K562 (cell line): ENCODE measurements around the gene ARHGAP22. TPM values are rescaled to one million over a fixed set of nuclear protein-coding genes. Genes with fewer than 3 reads are reported as not detected.

Experiments used
- ATAC-seq: fragments of 200-7000 bp; cut with Tn5 transposase; 3 replicates; pipeline ENCODE4 v1.9.1; 2020; ENCODE audit warnings: moderate library complexity
- BruUV-seq: library from RNA; stranded (reverse); fragments of 400-500 nt; replicated peaks from 2 replicates; lab custom pipeline; 2021; lab: Mats Ljungman, UMichigan
- CTCF ChIA-PET: fragments of 300-600 bp; formaldehyde crosslinking; extraction: SDS; loops from one replicate; lab custom pipeline; 2021; ENCODE audit warnings: low intra/inter-chr PET ratio; lab: Yijun Ruan, JAX
- POLR2A ChIA-PET: fragments of 300-600, 350-650 bp; sonication (Branson Sonifier 250); formaldehyde crosslinking; extraction: SDS; loops from one replicate; lab custom pipeline; 2021; ENCODE audit warnings: antibody characterized with exemption, inconsistent platforms; lab: Yijun Ruan, JAX
- DNase-seq, 4 experiments: peaks; one replicate each; pipeline versions ENCODE4 v3.0.0 to v3.0.0-alpha.2; 2011 to 2018; ENCODE audit warnings: low spot score in 3 of 4, mixed read lengths in 3 of 4; ENCODE audit errors: extremely low read depth in 1 of 4
- FAIRE-seq: peaks from 2 replicates; lab custom pipeline; 2011; peaks lifted over from hg19 to GRCh38; lab: Jason Lieb, UNC
- H2AFZ ChIP-seq: 2 replicates; pipeline ENCODE4 v1.6.0; 2011; ENCODE audit warnings: low read depth, low read length, control low read depth, inconsistent platforms
- H3K27ac ChIP-seq: fragments of 200-600 bp; 3 replicates; pipeline ENCODE4 v1.8.0; 2011; ENCODE audit warnings: low read depth, mild to moderate bottlenecking, control low read depth, inconsistent platforms, low read length, moderate library complexity, mixed read lengths; ENCODE audit errors: extremely low read depth
- H3K27me3 ChIP-seq, 2 experiments: fragments of 300-600 bp in 1 of 2; 2 replicates in 1 of 2; 3 replicates in 1 of 2; pipeline versions ENCODE4 v1.6.0 to v1.8.0; 2011; ENCODE audit warnings: inconsistent platforms in 2 of 2, low read length in 2 of 2, mild to moderate bottlenecking in 1 of 2, mixed read lengths in 1 of 2, moderate library complexity in 1 of 2; ENCODE audit not compliant: control insufficient read depth in 2 of 2, insufficient read depth in 2 of 2
- H3K36me3 ChIP-seq: fragments of 300-600 bp; 3 replicates; pipeline ENCODE4 v1.8.0; 2011; ENCODE audit warnings: mild to moderate bottlenecking, low read length, inconsistent platforms; ENCODE audit not compliant: control insufficient read depth, insufficient read depth
- H3K4me1 ChIP-seq, 2 experiments: fragments of 200-600 bp in 1 of 2; replicated peaks in 1 of 2; 2 replicates in 1 of 2; 3 replicates in 1 of 2; pipeline versions ENCODE4 v1.5.1 to v1.8.0; 2011; ENCODE audit warnings: inconsistent platforms in 2 of 2, low read length in 2 of 2, mild to moderate bottlenecking in 1 of 2, mixed read lengths in 1 of 2, moderate library complexity in 1 of 2; ENCODE audit not compliant: control insufficient read depth in 2 of 2, insufficient read depth in 2 of 2
- H3K4me2 ChIP-seq: 2 replicates; pipeline ENCODE4 v1.6.1; 2011; ENCODE audit warnings: low read length, control low read depth, inconsistent platforms, mixed read lengths; ENCODE audit not compliant: insufficient read depth
- H3K4me3 ChIP-seq: fragments of 200-600 bp; sonication (generic), shearing (Covaris generic); 2 replicates; pipeline ENCODE4 v1.5.1; 2016; ENCODE audit warnings: control low read depth, inconsistent platforms
- H3K79me2 ChIP-seq: fragments of 200-600 bp; 3 replicates; pipeline ENCODE4 v1.8.0; 2011; ENCODE audit warnings: low read length, inconsistent platforms; ENCODE audit not compliant: control insufficient read depth, insufficient read depth
- H3K9ac ChIP-seq, 2 experiments: 2 replicates each; pipeline versions ENCODE4 v1.6.0 to v1.6.1; 2011; ENCODE audit warnings: low read depth in 2 of 2, low read length in 2 of 2, control low read depth in 1 of 2, inconsistent platforms in 1 of 2, mild to moderate bottlenecking in 1 of 2, mixed read lengths in 1 of 2; ENCODE audit not compliant: insufficient read depth in 1 of 2
- H3K9me1 ChIP-seq: one replicate; pipeline ENCODE4 v1.6.0; 2011; ENCODE audit warnings: inconsistent platforms, mild to moderate bottlenecking, low read length, moderate library complexity; ENCODE audit not compliant: control insufficient read depth, insufficient read depth
- H3K9me3 ChIP-seq: replicated peaks from 2 replicates; pipeline ENCODE4 v1.5.1; 2011; ENCODE audit warnings: low read depth, low read length, inconsistent platforms; ENCODE audit not compliant: control insufficient read depth, insufficient read depth
- H4K20me1 ChIP-seq: replicated peaks from 2 replicates; pipeline ENCODE4 v1.6.1; 2011; ENCODE audit warnings: low read length, inconsistent platforms, mixed read lengths; ENCODE audit not compliant: control insufficient read depth, insufficient read depth
- CTCF ChIP-seq, 3 experiments: IDR thresholded peaks in 2 of 3; conservative IDR thresholded peaks in 1 of 3; 2 replicates each; pipeline ENCODE4 v1.5.1; 2011 to 2012; ENCODE audit warnings: low read length in 3 of 3, mild to moderate bottlenecking in 3 of 3, control low read depth in 2 of 3, improper control_type of control experiment in 1 of 3, inconsistent platforms in 1 of 3, low read depth in 1 of 3, mixed read lengths in 1 of 3, moderate library complexity in 1 of 3; ENCODE audit not compliant: insufficient read depth in 2 of 3
- HNRNPL ChIP-seq: fragments of 200-400 bp; formaldehyde crosslinking; IDR thresholded peaks from 2 replicates; pipeline ENCODE4 v1.6.1; 2017; ENCODE audit warnings: low read depth, mild to moderate bottlenecking, low read length
- RAD21 ChIP-seq, 2 experiments: fragments of 250-450 bp in 1 of 2; fragments of 450-650 bp in 1 of 2; sonication (Bioruptor Pico) in 1 of 2; formaldehyde crosslinking in 1 of 2; IDR thresholded peaks in 1 of 2; conservative IDR thresholded peaks in 1 of 2; 2 replicates each; pipeline versions ENCODE4 v1.4.0 to v1.8.0; 2020 to 2022; ENCODE audit warnings: mild to moderate bottlenecking in 2 of 2, moderate library complexity in 1 of 2
- RBM22 ChIP-seq: fragments of 200-400 bp; formaldehyde crosslinking; IDR thresholded peaks from 2 replicates; pipeline ENCODE4 v1.6.1; 2018; ENCODE audit warnings: low read length, low read depth; ENCODE audit not compliant: poor library complexity, severe bottlenecking
- SPI1 ChIP-seq: IDR thresholded peaks from 2 replicates; pipeline ENCODE4 v1.6.1; 2011; ENCODE audit warnings: low read depth, low read length, control low read depth, borderline replicate concordance
- ZNF140 ChIP-seq: fragments of 250-450 bp; sonication (Bioruptor Pico); IDR thresholded peaks from 2 replicates; pipeline ENCODE4 v1.8.0; 2021; ENCODE audit warnings: moderate library complexity, mild to moderate bottlenecking, inconsistent platforms
- WGBS: fragments of 100-300 bp; shearing (Covaris generic); methylation state at CpG from one replicate; pipeline ENCODE4 v1.1.6; 2016; ENCODE audit warnings: low coverage, mixed read lengths; ENCODE audit not compliant: insufficient coverage; ENCODE audit errors: missing lambda C conversion rate; 5-methylcytosine and 5-hydroxymethylcytosine counted together
- in situ Hi-C: fragments of 300-500 bp; cut with MboI; formaldehyde crosslinking; loops from 4 replicates; pipeline ENCODE4 v1.15.0; 2018; ENCODE audit warnings: inconsistent platforms, mixed read lengths
- intact Hi-C: fragments of 100-400 bp; cut with micrococcal nuclease; formaldehyde crosslinking; loops from 2 replicates; pipeline ENCODE4 v1.14.2; 2022
- polyA plus RNA-seq, 8 experiments: library from polyadenylated mRNA; depleted of rRNA in 4 of 8; stranded (reverse) in 5 of 8; unstranded in 3 of 8; fragments of >200 nt; fragmentation: Nextera tagmentation in 2 of 8; fragmentation: Illumina TruSeq in 1 of 8; extraction: Ambion mirVana in 2 of 8; extraction: Trizol in 1 of 8; gene quantifications; 2 replicates each; pipeline versions ENCODE4 v1.2.1 to v1.2.3, GENCODE V29; 2011 to 2014; ENCODE audit warnings: inconsistent platforms in 1 of 8, missing spikeins in 1 of 8
- total RNA-seq, 7 experiments: library from RNA; depleted of rRNA in 6 of 7; stranded (reverse); fragments of >200 nt in 6 of 7; fragmentation: Illumina TruSeq in 2 of 7; extraction: Trizol in 2 of 7; gene quantifications; 2 replicates each; pipeline versions ENCODE4 v1.2.1 to v1.2.3, GENCODE V29; 2011 to 2021; ENCODE audit warnings: low replicate concordance in 1 of 7

Gene ARHGAP22
- total and polyA plus RNA-seq, 9 of the 15 experiments (the other 6 are each of a cell fraction or from before 2014, with no cell fraction given) = 1.3 to 28.1 (median 12.7) TPM

DNA sequence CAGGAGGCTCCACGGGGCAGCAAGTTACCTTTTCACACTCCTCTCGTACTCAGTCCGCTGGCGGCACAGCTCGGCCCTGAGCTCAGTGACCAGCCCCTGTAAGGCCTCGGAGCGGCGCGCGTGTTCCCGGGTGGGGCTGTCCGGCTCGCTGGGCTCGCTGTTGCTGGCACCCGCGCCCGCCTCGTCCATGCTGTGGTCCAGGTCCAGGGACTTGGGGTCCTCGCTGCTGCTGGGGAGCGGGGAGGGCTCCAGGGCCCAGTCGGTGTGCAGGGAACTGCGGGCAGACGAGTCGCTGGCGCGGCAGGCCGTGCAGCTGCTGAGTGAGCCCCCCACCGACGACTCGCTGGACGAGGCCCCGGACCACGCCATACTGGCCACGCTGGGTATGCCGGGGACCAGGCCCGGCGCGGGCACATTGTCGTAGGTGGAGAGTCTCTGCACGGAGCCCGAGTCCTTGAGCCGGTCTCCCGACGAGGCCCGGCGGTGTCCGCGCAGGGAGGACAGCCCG lies 154.6 kb downstream of the ARHGAP22 start:
- Histone ChIP-seq H3K27me3 (no peaks in the 10 kb centered on the region), H3K9me3 (no peaks in the 10 kb centered on the region), H3K4me2 (no peak overlapping the region), H3K27ac (no peak overlapping the region), H3K4me1 (peaks cover 13 to 38% of the 10 kb centered on the region in 2 experiments), H3K4me3 (no peak overlapping the region), H3K36me3 (peaks cover 89% of the 10 kb centered on the region; the same call in 2 of the 3 replicates), H3K79me2 (no peaks in the 10 kb centered on the region), H3K9me1 (no peaks in the 10 kb centered on the region), H3K9ac (peak overlapping the region in 1 of 2 experiments; percentile 37; a peak in 2 of 4 replicates), H2AFZ (no peak overlapping the region), H4K20me1 (no peaks in the 10 kb centered on the region)
- ATAC-seq = no peak
- BruUV-seq = no TSS peak
- ChIA-PET CTCF (no interaction called here), POLR2A (no interaction called here)
- no peak for FAIRE-seq
- TF ChIP-seq HNRNPL = peak; percentile 40; the same call in 1 of the 2 replicates
- TF ChIP-seq ZNF140 = no peak
- TF ChIP-seq RBM22 = peak; percentile 30
- intact Hi-C loops = no loop called here
- in situ Hi-C loops = no loop called here
- no peak for DNase-seq
- 96% methylated on average over 37 of the region's 49 CpGs for WGBS

DNA sequence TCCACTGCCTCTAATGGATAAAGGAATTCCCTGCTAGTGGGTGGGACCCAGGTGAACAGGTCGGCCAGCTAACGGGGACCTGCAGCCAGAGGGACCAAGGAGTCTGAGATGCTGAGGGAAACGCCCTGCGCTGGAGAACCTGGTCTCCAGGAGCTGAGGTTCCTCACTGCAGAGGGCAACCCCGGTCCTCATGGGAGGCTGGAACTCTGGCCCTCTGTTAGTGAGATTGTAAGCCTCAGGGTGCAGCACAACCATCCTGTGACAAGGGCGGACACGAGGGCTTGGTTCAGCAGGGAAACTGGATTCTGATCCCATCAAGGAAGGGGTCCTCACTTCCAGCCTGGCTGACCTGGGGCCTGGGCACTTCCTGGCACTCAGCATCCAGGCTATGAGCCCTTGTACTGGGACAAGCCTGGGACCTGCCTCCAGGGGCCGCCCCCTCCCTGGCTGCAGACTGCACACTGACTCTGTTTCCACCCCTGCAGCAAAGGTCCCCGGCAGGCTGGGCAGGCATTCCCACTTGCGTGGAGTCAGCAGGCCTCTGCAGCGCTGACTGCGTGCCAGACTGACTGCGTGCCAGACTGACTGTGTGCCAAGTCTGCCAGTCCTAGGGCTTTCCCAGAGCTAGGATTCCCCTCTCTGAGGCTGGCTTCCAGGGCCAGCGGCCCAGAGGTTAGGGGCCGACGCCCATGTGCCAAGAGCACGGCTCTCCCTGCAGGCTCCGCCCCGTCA lies 155.2 kb downstream of the ARHGAP22 start:
- Histone ChIP-seq H3K27ac (no peak overlapping the region), H3K4me2 (no peak overlapping the region), H3K9me1 (no peaks in the 10 kb centered on the region), H3K4me1 (peaks cover 6 to 38% of the 10 kb centered on the region in 2 experiments), H3K27me3 (no peaks in the 10 kb centered on the region), H3K4me3 (no peak overlapping the region), H4K20me1 (no peaks in the 10 kb centered on the region), H3K79me2 (no peaks in the 10 kb centered on the region), H3K36me3 (peaks cover 90% of the 10 kb centered on the region; the same call in 2 of the 3 replicates), H3K9ac (peak overlapping the region in 1 of 2 experiments; percentile 37; a peak in 2 of 4 replicates), H3K9me3 (no peaks in the 10 kb centered on the region), H2AFZ (no peak overlapping the region)
- in situ Hi-C loops (loop anchor here (5.0 kb wide), 1 partner anchor 53 kb away; no protein-coding TSS in a partner anchor), intact Hi-C loops (no loop called here)
- ChIA-PET CTCF (interaction anchor here (1.3 kb wide), 1 partner anchor 57 kb away, joined by 4 read pairs; no protein-coding TSS in a partner anchor), POLR2A (interaction anchor here (0.9 kb wide), 1 partner anchor 32 kb away, joined by 3 read pairs; no protein-coding TSS in a partner anchor)
- FAIRE-seq = no peak
- WGBS = 85% methylated on average over 18 of the region's 19 CpGs
- no peak for DNase-seq
- BruUV-seq = no TSS peak
- no peak for ATAC-seq
- TF ChIP-seq CTCF (IDR thresholded peaks at IDR 0.05 in 2 of 3, conservative IDR thresholded peaks at IDR 0.05 in 1 of 3; ENCODE audit: insufficient read depth in 2 of 3, low read depth in 1 of 3, low read length in 3 of 3) = 0 out of 6 replicates have a peak, but pooled peaks of 1 of the 3 experiments have one; percentile 6
- TF ChIP-seq RAD21 (CRISPR knock-in tag; conservative IDR thresholded peaks at IDR 0.05 in 1 of 2, IDR thresholded peaks at IDR 0.05 in 1 of 2) = peak in 1 of 2 experiments; percentile 22; a peak in 1 of 4 replicates
- no peak for TF ChIP-seq SPI1
